ENCODE measurements around the gene C1QBP. TPM values are rescaled to one million over a fixed set of nuclear protein-coding genes. Genes with fewer than 3 reads are reported as not detected.
"Not testable (repeated sequence)": the region's sequence is repeated elsewhere in the genome, so short reads cannot be mapped to it uniquely, and the experiment has no call there.

Gene C1QBP
- total RNA-seq, 1 donor from 2014 or later: 153 TPM

GRCh38 chr17:5443728-5444127 lies 4.8 kb upstream of the C1QBP start:
- peaks cover 6% of the 10 kb centered on the region for H3K4me1 Mint-ChIP-seq (ENCODE audit: unreplicated experiment)
- no peak overlapping the region for H3K4me3 Mint-ChIP-seq
- peaks cover 14% of the 10 kb centered on the region for H3K36me3 Mint-ChIP-seq
- no peak overlapping the region for H3K27ac Mint-ChIP-seq
- no peaks in the 10 kb centered on the region for H3K27me3 Mint-ChIP-seq
- TF ChIP-seq CTCF (conservative IDR thresholded peaks at IDR 0.05): no peak
- no peak for DNase-seq (ENCODE audit: extremely low spot score, unreplicated experiment)
- no peaks in the 10 kb centered on the region for H3K9me3 Mint-ChIP-seq

DNA sequence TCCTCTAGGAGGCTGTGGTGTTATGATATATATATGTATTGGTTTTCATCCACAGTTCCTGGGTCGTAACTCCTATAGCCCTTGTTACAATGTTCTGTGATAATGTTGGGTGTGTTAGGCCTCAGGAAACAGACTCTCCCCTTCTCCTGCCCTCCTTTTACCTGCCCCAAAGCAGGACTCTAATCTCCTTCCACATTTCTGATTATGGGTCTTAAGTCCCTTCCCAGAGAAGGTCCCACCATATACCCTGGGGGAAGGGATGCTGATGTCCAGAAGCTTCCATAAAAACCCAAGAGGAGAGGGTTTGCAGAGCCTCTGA lies 450 bp upstream of the C1QBP start:
- Mint-ChIP-seq H3K27ac (peak overlapping the region; percentile 83), H3K36me3 (peaks cover 13% of the 10 kb centered on the region), H3K27me3 (no peaks in the 10 kb centered on the region), H3K4me3 (peak overlapping the region; percentile 87), H3K9me3 (no peaks in the 10 kb centered on the region), H3K4me1 (ENCODE audit: unreplicated experiment) (peaks cover 23% of the 10 kb centered on the region)
- no peak for DNase-seq (ENCODE audit: extremely low spot score, unreplicated experiment)
- peak; percentile 52 for TF ChIP-seq CTCF (conservative IDR thresholded peaks at IDR 0.05)

DNA sequence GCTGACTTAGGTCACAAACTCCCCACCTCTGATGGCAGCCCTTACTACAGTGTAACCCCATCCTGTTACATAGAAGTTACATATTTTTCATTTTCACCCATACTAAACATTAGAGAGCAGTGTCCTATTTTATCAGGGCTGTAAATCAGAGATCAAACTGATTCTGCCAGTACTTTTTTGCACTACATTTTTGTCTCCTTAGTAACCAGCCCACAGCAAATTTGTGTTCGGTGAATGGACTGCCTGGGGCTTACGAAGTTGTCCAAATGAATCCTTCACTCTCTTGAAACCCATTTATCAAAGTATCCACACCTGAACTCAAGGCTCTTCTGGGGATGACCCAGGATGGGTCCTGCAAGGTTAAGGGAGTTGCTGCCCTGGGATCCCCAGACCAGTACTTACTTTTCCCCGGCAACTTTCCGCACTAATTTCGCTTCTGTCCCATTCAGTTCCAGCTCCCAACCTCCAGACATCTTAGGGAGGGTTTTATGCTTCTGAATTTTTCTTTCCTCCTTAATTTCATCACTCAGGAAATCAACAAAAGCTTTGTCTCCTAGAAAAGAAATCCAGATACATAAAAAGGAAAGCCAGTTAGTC lies 1.1 kb downstream of the C1QBP start:
- Mint-ChIP-seq H3K27me3 (no peaks in the 10 kb centered on the region), H3K4me1 (ENCODE audit: unreplicated experiment) (peaks cover 23% of the 10 kb centered on the region), H3K9me3 (no peaks in the 10 kb centered on the region), H3K36me3 (peaks cover 24% of the 10 kb centered on the region), H3K27ac (peak overlapping the region; percentile 89), H3K4me3 (peak overlapping the region; percentile 92)
- no peak for DNase-seq (ENCODE audit: extremely low spot score, unreplicated experiment)
- no peak for TF ChIP-seq CTCF (conservative IDR thresholded peaks at IDR 0.05)

DNA sequence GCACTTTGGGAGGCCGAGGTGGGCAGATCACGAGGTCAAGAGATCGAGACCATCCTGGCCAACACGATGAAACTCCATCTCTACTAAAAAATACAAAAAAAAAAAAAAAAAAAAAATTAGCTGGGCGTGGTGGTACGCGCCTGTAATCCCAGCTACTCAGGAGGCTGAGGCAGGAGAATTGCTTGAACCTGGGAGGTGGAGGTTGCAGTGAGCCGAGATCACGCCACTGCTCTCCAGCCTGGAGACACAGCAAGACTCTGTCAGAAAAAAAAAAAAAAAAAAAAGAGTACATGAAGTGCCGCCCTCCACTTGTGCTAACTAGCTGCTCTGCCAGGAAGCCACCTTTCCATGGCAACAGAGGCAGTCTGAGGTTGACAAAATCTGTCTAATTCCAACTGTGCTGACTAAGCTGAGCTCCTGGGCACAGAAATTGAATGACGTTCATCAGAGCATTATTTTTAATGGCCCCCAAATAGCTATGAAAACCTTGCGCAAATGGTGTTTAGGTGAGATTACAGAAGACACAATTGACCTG lies 3.1 kb downstream of the C1QBP start:
- Mint-ChIP-seq H3K4me1 (ENCODE audit: unreplicated experiment) (peaks cover 23% of the 10 kb centered on the region), H3K36me3 (peaks cover 39% of the 10 kb centered on the region), H3K4me3 (peak overlapping the region; percentile 60)
- not testable (repeated sequence) for H3K9me3 Mint-ChIP-seq; H3K27me3 Mint-ChIP-seq; H3K27ac Mint-ChIP-seq; DNase-seq (ENCODE audit: extremely low spot score, unreplicated experiment)

- Mint-ChIP-seq H3K4me3 (peak overlapping the region; percentile 25), H3K36me3 (peaks cover 43% of the 10 kb centered on the region), H3K27me3 (no peaks in the 10 kb centered on the region), H3K27ac (peak overlapping the region; percentile 51), H3K9me3 (no peaks in the 10 kb centered on the region), H3K4me1 (ENCODE audit: unreplicated experiment) (peaks cover 23% of the 10 kb centered on the region)
- DNase-seq (ENCODE audit: extremely low spot score, unreplicated experiment): no peak
- TF ChIP-seq CTCF (conservative IDR thresholded peaks at IDR 0.05): no peak
Observed at GRCh38 chr17:5434984-5435383, 4.0 kb downstream of the C1QBP start.

DNA sequence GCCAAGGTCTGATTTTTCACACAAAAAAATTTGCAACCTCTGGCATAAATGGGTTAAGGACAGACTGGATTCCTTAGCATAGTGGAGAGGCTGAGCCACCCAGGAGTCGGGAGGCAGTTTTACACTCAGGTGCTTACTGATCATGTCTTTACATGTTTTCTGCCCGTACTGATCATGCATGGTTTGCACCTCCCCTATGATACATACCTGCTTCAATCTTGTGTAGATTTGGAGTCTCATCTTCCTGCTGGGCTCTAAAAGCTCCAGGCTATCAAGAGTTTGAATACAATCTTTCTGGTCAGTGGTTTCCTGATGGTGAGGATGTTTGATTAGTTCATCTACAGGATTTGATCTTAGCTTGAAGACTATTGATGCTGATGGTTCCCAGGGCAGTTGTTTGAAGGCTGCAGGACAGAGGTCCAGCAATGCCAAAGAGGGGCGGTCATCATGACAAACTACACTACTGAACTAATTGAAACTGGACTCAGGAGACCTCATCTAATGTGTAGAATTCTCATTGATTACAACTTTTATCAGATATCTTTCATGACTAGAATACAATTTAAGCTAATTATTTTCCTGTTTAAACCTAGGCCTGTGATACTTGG lies 6.9 kb downstream of the C1QBP start:
- H3K36me3 Mint-ChIP-seq: peaks cover 50% of the 10 kb centered on the region

GRCh38 chr17:5431234-5431633 lies 7.7 kb downstream of the C1QBP start:
- not testable (repeated sequence) for DNase-seq (ENCODE audit: extremely low spot score, unreplicated experiment)
- peak overlapping the region; percentile 66 for H3K27ac Mint-ChIP-seq

More for the DNA sequence above, 6.9 kb downstream of the C1QBP start:
- H3K4me1 Mint-ChIP-seq (ENCODE audit: unreplicated experiment): peaks cover 10% of the 10 kb centered on the region
- DNase-seq (ENCODE audit: extremely low spot score, unreplicated experiment): no peak
- no peaks in the 10 kb centered on the region for H3K27me3 Mint-ChIP-seq
- H3K4me3 Mint-ChIP-seq: no peak overlapping the region
- no peak for TF ChIP-seq CTCF (conservative IDR thresholded peaks at IDR 0.05)
- H3K27ac Mint-ChIP-seq: peak overlapping the region; percentile 66
- no peaks in the 10 kb centered on the region for H3K9me3 Mint-ChIP-seq

More at GRCh38 chr17:5431234-5431633, 7.7 kb downstream of the C1QBP start:
- not testable (repeated sequence) for H3K4me3 Mint-ChIP-seq; H3K4me1 Mint-ChIP-seq (ENCODE audit: unreplicated experiment); H3K27me3 Mint-ChIP-seq; H3K9me3 Mint-ChIP-seq
- H3K36me3 Mint-ChIP-seq: peaks cover 49% of the 10 kb centered on the region

Measured in type B pancreatic cell (in vitro differentiated cells).